ENCODE results near the gene NCK1. TPM values are rescaled to one million over a fixed set of nuclear protein-coding genes. Genes with fewer than 3 reads are reported as not detected.

The NCK1 gene
- total and polyA plus RNA-seq, 10 donors = 12.5 to 54.7 (median 46.0) TPM

- TF ChIP-seq POLR2AphosphoS5 (IDR thresholded peaks at IDR 0.05) (no peak), POLR2A (IDR thresholded peaks at IDR 0.05) (no peak)
- TF ChIP-seq, protein P1, sequence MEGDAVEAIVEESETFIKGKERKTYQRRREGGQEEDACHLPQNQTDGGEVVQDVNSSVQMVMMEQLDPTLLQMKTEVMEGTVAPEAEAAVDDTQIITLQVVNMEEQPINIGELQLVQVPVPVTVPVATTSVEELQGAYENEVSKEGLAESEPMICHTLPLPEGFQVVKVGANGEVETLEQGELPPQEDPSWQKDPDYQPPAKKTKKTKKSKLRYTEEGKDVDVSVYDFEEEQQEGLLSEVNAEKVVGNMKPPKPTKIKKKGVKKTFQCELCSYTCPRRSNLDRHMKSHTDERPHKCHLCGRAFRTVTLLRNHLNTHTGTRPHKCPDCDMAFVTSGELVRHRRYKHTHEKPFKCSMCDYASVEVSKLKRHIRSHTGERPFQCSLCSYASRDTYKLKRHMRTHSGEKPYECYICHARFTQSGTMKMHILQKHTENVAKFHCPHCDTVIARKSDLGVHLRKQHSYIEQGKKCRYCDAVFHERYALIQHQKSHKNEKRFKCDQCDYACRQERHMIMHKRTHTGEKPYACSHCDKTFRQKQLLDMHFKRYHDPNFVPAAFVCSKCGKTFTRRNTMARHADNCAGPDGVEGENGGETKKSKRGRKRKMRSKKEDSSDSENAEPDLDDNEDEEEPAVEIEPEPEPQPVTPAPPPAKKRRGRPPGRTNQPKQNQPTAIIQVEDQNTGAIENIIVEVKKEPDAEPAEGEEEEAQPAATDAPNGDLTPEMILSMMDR (IDR thresholded peaks at IDR 0.05 in 8 of 11, conservative IDR thresholded peaks at IDR 0.05 in 3 of 11) = no peak
- no peaks in the 10 kb centered on the region for H3K9me3 ChIP-seq
- DNase-seq = no peak
- H3K36me3 ChIP-seq = no peaks in the 10 kb centered on the region
- peaks cover 0 to 7% (median 4%) of the 10 kb centered on the region in 6 donors for H3K4me1 ChIP-seq
- no peak overlapping the region for H3K4me3 ChIP-seq
- no peaks in the 10 kb centered on the region for H3K27me3 ChIP-seq (replicated peaks in 1 of 7)
- intact Hi-C loops (cut with DNase I; ENCODE audit: low total_unique reads) = no loop called here
- WGBS, 5 donors = 88 to 94% (median 93%) methylated on average over 4 of the region's 4 CpGs
- no peak overlapping the region for H3K27ac ChIP-seq
These were observed 127.9 kb downstream of the NCK1 start for GRCh38 chr3:136989781-136990524.

DNA sequence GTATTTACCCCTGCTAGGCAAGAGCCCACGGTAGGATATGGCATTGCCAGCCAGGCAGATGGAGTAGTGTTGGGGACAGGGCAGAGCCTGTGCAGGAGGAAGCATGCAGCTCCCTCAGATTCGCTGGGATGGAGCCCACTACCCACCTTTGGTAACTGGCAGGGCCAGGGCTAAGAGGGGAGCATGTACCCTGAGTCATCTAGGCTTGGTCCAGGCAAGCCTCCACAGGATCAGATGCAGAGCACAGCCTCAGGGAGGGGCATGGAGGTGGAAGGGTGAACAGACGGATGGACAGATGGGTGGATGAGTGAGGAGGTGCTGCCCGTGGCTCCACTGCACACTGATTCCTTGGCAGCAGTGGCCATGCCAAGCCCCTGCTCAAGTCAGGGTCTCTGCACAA, 128.8 kb downstream of the NCK1 start:
- Histone ChIP-seq H3K9me3 (no peaks in the 10 kb centered on the region), H3K4me3 (no peak overlapping the region)
- intact Hi-C loops (cut with DNase I; ENCODE audit: low total_unique reads) = no loop called here

GRCh38 chr3:136992115-136992514, 130.1 kb downstream of the NCK1 start:
- H3K4me1 ChIP-seq = peaks cover 0 to 16% (median 4%) of the 10 kb centered on the region in 6 donors
- intact Hi-C loops (cut with DNase I; ENCODE audit: low total_unique reads) = no loop called here
- 88 to 100% (median 100%) methylated on average over 2 of the region's 2 CpGs for WGBS, 5 donors
- TF ChIP-seq, protein P1 (IDR thresholded peaks at IDR 0.05 in 8 of 11, conservative IDR thresholded peaks at IDR 0.05 in 3 of 11) = no peak
- no peaks in the 10 kb centered on the region for H3K9me3 ChIP-seq
- no peaks in the 10 kb centered on the region for H3K27me3 ChIP-seq (replicated peaks in 1 of 7)
- H3K36me3 ChIP-seq = no peaks in the 10 kb centered on the region
- DNase-seq = no peak
- no peak overlapping the region for H3K4me3 ChIP-seq
- H3K27ac ChIP-seq = no peak overlapping the region

More for the DNA sequence above, 128.8 kb downstream of the NCK1 start:
- no peak for DNase-seq
- TF ChIP-seq, protein P1 (IDR thresholded peaks at IDR 0.05 in 8 of 11, conservative IDR thresholded peaks at IDR 0.05 in 3 of 11) = no peak
- Histone ChIP-seq H3K27ac (no peak overlapping the region), H3K36me3 (no peaks in the 10 kb centered on the region), H3K4me1 (peaks cover 0 to 16% (median 4%) of the 10 kb centered on the region in 6 donors), H3K27me3 (replicated peaks in 1 of 7) (no peaks in the 10 kb centered on the region)
- 91 to 98% (median 94%) methylated on average over 4 of the region's 4 CpGs for WGBS, 5 donors

DNA sequence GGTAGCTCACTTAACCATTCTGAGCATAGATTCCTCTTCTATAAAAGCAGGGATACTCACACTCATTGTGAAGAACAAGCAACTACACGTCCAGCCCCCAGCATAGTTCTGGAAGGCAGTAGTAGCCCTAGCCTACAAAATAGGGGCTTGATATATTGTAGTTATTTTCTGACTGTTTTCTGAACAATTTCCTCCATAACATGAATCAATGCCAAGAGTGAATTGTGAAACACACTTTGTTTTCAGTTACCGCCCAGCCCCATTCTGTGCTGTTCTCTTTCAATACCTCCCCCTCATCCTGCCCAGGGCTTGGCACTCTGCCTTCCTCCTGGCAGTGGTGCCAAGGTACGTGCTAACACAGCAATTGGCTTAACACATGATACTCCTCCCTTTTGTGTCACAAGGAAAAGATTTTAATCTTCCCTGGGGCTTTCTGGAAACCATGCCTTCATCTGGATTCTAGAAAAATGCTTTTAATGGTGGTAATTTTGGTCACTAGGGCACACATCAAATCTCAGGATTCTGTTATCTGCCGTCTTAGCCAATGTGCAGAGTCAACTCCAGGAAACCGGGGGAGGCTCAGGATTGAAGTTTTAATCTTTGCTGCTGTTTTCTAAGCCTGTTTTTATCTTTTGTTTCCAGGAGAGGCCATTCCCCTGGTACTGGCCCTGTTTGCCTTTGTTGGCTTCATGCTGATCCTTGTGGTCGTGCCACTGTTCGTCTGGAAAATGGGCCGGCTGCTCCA, 132.9 kb downstream of the NCK1 start:
- Histone ChIP-seq H3K4me1 (peaks cover 0 to 16% (median 4%) of the 10 kb centered on the region in 6 donors), H3K4me3 (no peak overlapping the region), H3K27me3 (replicated peaks in 1 of 7) (no peaks in the 10 kb centered on the region), H3K36me3 (no peaks in the 10 kb centered on the region), H3K27ac (peak overlapping the region in 7 of 8 donors; percentile 71 to 81 (median 77)), H3K9me3 (no peaks in the 10 kb centered on the region)
- intact Hi-C loops (cut with DNase I; ENCODE audit: low total_unique reads) = no loop called here
- 45 to 59% (median 52%) methylated on average over 8 of the region's 8 CpGs for WGBS, 5 donors
- no peak for DNase-seq
- TF ChIP-seq POLR2A (IDR thresholded peaks at IDR 0.05) = no peak
- peak in 1 of 3 donors; percentile 81 for TF ChIP-seq POLR2AphosphoS5 (IDR thresholded peaks at IDR 0.05)

Data from spleen (tissue), 11 donors.